Stimulated activated CD8-positive, alpha-beta memory T cell treated with anti-CD3 and anti-CD28 coated beads, Interleukin-7, amount 100 ng/mL, for 1 hour (primary cell): ENCODE measurements around the gene PARM1.

ENCODE experiments used
- DNase-seq, 2 donors: peaks; one replicate each; pipeline ENCODE4 v3.0.0-alpha.2; 2020; ENCODE audit warnings: low read depth in 2 of 2

Gene PARM1

GRCh38 chr4:75080888-75081287 is 148.0 kb downstream of the PARM1 start:
- no peak for DNase-seq

- no peak for DNase-seq
Observed at GRCh38 chr4:75081561-75081960, 148.6 kb downstream of the PARM1 start.

GRCh38 chr4:75087416-75087815 is 154.5 kb downstream of the PARM1 start:
- no peak for DNase-seq

- DNase-seq: no peak
Observed at GRCh38 chr4:75087865-75088264, 154.9 kb downstream of the PARM1 start.

- no peak for DNase-seq
Observed at GRCh38 chr4:75089206-75089605, 156.3 kb downstream of the PARM1 start.

- DNase-seq: no peak
Observed at GRCh38 chr4:75099321-75099720, 166.4 kb downstream of the PARM1 start.
